Urinary bladder (tissue), 4 donors: ENCODE results near the gene ITGB5. TPM values are rescaled to one million over a fixed set of nuclear protein-coding genes. Genes with fewer than 3 reads are reported as not detected.

Experiments
- DNase-seq: peaks from one replicate; pipeline ENCODE4 v3.0.0-alpha.2; 2015; ENCODE audit errors: extremely low spot score
- H3K27ac ChIP-seq: one replicate; pipeline ENCODE4 v1.5.1; 2013; ENCODE audit warnings: low read depth, mild to moderate bottlenecking, moderate library complexity
- H3K36me3 ChIP-seq: one replicate; pipeline ENCODE4 v1.6.1; 2013; ENCODE audit warnings: mild to moderate bottlenecking, moderate library complexity; ENCODE audit not compliant: insufficient read depth
- H3K4me1 ChIP-seq: one replicate; pipeline ENCODE4 v1.6.1; 2013; ENCODE audit warnings: mild to moderate bottlenecking, moderate library complexity; ENCODE audit not compliant: insufficient read depth
- H3K4me3 ChIP-seq: one replicate; pipeline ENCODE4 v1.5.1; 2013; ENCODE audit warnings: low read depth, low read length
- WGBS: extraction: QIAGEN DNeasy Blood & Tissue Kit; methylation state at CpG from one replicate; pipeline ENCODE4 v1.1.7; 2013; 5-methylcytosine and 5-hydroxymethylcytosine counted together
- polyA plus RNA-seq: library from polyadenylated mRNA; stranded (reverse); fragments of 200-250 nt; gene quantifications from one replicate; pipeline ENCODE4 v1.2.3, GENCODE V29; 2013
- total RNA-seq: library from RNA; depleted of rRNA; stranded (reverse); fragments of >200 nt; gene quantifications from one replicate; pipeline ENCODE4 v1.2.3, GENCODE V29; 2014
- donor health status: healthy with polysubstance abuse.
- donor health status: healthy.

Gene ITGB5
- total and polyA plus RNA-seq, 2 donors, result 32.9 to 77.2 TPM

DNA sequence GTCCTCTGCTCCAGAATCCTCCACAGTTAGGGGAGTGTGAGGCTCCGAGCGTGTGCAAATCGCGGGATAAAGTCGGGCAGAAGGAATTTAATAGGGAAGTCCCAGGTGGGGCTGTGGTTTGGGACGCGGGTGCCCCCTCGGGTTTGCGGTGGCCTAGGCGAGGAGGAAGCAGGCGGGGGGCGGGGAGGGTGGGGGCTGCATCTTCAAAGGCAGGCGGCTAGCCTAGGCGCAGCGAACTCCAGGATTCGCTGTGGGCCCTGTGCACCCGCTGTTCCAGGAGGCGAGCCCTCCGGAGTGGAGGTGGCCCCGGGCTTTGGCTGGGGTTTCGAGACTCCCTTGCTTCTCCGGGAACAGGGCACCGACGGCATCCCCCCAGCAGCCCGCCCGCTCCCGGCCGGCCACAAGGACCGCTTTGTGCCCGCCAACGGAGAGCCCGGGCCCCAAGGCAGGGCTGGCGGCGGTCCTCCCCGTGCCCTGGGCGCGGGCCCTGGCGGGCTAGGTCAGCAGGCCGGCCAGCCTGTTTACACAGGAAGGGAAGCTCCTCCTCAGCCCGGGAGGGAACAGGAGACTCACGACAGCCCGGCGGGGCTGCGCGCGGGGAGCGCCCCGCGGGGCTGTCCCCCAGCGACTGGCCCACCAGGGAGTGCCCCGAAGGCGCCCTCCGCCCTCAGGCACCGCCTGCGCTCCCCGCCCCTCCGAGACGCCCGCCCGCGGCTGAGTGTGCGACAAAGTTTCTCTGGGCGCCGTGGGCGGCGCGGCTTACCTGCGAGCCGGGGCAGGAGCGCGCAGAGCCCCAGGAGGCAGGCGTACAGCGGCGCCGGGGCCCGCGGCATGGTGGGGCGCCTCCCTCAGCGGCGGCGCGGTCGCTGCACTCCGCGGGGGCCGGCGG, 753 bp downstream of the ITGB5 start:
- Histone ChIP-seq H3K36me3 (no peaks in the 10 kb centered on the region), H3K4me3 (peak overlapping the region; percentile 82), H3K27ac (peak overlapping the region; percentile 57), H3K4me1 (no peaks in the 10 kb centered on the region)
- no peak for DNase-seq
- WGBS, result 2% methylated on average over 87 of the region's 87 CpGs

DNA sequence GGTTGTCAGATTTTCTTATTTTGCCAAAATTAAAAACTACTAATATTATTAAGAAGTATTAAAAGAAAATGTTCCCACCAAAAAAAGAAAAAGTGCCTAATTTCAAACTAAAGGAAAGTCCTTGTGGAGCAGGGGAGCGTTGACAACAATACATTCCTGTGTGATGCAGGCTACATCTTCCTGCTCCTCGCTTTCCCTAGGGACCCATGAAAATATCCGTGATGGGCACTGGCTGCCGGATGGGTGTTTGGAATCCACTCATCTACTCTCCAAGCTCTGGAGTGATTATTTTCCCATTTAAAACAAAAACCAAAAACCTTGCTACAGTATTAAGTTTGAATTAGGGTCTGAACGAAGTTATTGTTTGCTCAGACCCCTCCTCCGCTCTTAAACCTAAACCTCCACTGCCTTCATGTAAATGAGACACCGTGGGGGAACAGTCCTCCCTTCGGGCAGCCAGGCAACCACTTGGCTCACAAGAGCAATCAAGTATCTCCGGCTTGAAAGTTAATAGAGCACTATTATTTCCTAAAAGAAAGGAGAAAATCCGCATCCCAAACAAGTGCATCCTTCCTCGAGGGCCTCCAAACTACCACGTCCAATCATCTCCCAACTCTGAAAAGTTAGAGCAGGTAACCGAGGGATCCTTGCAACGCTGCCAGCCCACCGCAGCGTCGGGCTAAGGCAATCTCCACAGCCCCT, 1.5 kb downstream of the ITGB5 start:
- 46% methylated on average over 17 of the region's 17 CpGs for WGBS
- no peak for DNase-seq
- Histone ChIP-seq H3K4me1 (no peaks in the 10 kb centered on the region), H3K27ac (no peak overlapping the region), H3K36me3 (no peaks in the 10 kb centered on the region), H3K4me3 (peak overlapping the region; percentile 82)

- Histone ChIP-seq H3K4me1 (no peaks in the 10 kb centered on the region), H3K4me3 (no peak overlapping the region), H3K36me3 (no peaks in the 10 kb centered on the region), H3K27ac (no peak overlapping the region)
- no peak for DNase-seq
- WGBS, result 79% methylated on average over 7 of the region's 7 CpGs
Measured at GRCh38 chr3:124884474-124885101, 2.6 kb downstream of the ITGB5 start.

GRCh38 chr3:124883766-124884473, 3.2 kb downstream of the ITGB5 start:
- Histone ChIP-seq H3K4me3 (no peak overlapping the region), H3K27ac (no peak overlapping the region), H3K4me1 (peaks cover 3% of the 10 kb centered on the region), H3K36me3 (no peaks in the 10 kb centered on the region)
- 78% methylated on average over 7 of the region's 7 CpGs for WGBS
- DNase-seq, result no peak

DNA sequence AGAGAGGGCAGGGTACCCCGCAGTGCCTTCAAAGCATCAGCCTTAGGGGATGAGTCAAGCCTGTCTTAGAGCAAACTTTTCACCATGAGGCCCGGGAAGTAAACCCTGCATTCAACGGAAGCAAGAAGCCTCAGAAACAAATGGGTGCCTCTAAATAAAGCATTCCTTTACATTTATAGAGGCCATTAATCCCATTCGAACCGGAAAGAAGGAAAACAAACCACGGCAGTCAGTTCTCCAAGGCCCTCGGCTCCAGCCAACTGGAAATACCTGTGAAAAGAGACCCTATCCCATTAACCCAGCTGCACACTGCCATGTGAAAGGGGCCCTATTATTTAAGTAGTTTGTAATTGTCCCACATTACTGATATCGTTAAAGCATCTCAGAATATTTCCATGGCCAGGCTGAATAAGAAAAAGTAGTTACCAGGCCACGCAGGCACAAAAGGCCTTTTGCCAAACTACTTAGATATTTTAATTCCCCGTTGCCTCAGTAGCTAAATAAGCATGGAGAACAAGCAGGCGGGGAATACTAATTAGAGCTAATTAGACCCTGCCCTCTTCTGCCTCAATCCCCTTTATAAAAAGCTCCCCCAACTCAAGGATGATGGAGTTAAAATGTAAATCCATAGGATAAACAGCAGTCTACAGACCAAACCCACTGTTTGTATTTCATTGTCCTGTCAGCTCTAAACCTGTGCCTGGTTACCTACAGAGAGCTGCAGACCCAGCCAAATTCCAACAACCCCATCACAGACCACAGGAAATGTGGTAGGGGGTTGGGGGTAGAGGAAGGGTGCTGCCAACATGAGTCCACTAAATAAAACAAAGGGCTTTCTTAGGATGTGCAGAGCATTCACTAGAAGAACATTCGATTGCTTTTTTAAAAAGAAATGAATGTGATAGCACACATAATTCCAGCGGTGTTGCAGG, 4.1 kb downstream of the ITGB5 start:
- H3K4me3 ChIP-seq, result no peak overlapping the region
- DNase-seq, result no peak
- H3K4me1 ChIP-seq, result peaks cover 3% of the 10 kb centered on the region
- no peaks in the 10 kb centered on the region for H3K36me3 ChIP-seq
- 79% methylated on average over 13 of the region's 13 CpGs for WGBS
- no peak overlapping the region for H3K27ac ChIP-seq

DNA sequence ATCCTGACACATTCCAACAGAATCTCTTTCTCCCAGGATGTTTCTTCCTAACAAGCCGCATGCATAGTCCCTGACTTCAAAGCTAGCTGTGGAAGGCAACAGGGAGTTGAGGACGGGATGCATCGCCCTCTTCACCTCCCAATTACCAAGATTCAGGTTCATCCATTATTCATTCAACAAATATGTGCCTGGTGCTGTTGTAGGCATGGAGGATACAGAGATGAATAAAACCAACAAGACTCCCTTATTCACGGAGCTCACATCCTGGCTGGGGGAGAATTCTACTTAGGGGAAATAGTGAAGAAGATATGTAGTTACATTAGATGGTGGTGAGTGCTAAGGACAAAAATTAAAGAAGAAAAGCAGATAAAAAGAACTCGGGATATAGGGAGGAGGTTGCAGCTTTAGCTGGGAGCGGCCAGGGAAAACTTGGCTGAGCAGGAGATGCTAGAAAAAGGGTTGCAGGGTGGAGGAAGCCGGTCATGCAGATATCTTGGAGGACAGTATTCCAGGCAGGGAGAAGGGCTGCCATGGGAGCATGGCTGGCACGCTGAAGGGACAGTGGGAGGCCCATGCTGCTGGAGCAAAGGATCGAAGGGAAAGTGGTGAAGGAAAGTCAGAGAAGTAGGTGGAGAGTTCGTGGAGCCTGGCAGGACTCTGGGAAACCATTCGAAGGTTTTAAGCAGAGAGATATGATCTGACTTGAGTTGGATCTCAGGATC, 5.0 kb downstream of the ITGB5 start:
- Histone ChIP-seq H3K27ac (no peak overlapping the region), H3K4me1 (peaks cover 3% of the 10 kb centered on the region), H3K36me3 (no peaks in the 10 kb centered on the region), H3K4me3 (no peak overlapping the region)
- no peak for DNase-seq
- 87% methylated on average over 11 of the region's 11 CpGs for WGBS

DNA sequence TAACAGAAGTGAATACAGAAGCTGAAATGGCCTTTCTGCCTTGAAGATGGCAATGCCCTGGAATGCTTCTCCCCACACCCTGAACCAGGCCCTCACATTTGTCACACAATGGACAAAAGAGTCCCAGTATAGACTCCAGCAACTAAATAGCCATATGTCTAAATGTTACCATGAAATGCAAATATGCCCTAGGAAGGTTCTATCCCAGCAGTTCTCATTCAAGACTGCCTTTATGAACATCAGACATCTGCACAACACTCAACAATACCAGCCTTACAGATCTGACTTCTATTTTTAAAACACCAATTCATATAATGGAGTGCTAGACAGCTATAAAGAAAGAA, 7.9 kb downstream of the ITGB5 start:
- Histone ChIP-seq H3K4me3 (no peak overlapping the region), H3K4me1 (peaks cover 3% of the 10 kb centered on the region), H3K36me3 (no peaks in the 10 kb centered on the region), H3K27ac (no peak overlapping the region)
- no peak for DNase-seq

- Histone ChIP-seq H3K4me1 (peaks cover 3% of the 10 kb centered on the region), H3K4me3 (no peak overlapping the region), H3K36me3 (no peaks in the 10 kb centered on the region), H3K27ac (peak overlapping the region; percentile 13)
- 12% methylated on average over 6 of the region's 6 CpGs for WGBS
- no peak for DNase-seq
Measured at GRCh38 chr3:124878561-124879336, 8.4 kb downstream of the ITGB5 start.

DNA sequence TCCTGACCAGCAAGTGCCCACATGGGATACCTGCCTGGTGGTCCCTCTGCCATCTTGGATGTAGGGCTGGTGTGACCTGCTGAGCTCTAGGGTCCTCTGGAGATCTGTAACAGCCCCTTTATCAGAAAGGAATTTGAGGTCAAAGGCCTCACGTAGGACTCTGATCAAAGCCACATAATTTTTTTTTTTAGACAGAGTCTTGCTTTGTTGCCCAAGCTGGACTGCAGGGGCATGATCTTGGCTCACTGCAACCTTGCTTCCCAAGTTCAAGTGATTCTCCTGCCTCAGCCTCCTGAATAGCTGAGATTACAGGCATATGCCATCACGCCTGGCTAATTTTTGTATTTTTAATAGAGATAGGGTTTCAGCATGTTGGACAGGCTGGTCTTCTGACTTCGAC, 9.5 kb downstream of the ITGB5 start:
- DNase-seq, result no peak

GRCh38 chr3:124876401-124876878, 10.7 kb downstream of the ITGB5 start:
- H3K4me3 ChIP-seq, result no peak overlapping the region
- 79% methylated on average over 3 of the region's 3 CpGs for WGBS
- no peak for DNase-seq
- H3K4me1 ChIP-seq, result peaks cover 3% of the 10 kb centered on the region
- no peak overlapping the region for H3K27ac ChIP-seq
- H3K36me3 ChIP-seq, result no peaks in the 10 kb centered on the region

More for the DNA sequence above, 9.5 kb downstream of the ITGB5 start:
- Histone ChIP-seq H3K4me3 (no peak overlapping the region), H3K4me1 (peaks cover 3% of the 10 kb centered on the region), H3K36me3 (no peaks in the 10 kb centered on the region), H3K27ac (no peak overlapping the region)
- 97% methylated on average over 3 of the region's 3 CpGs for WGBS

GRCh38 chr3:124873226-124873625, 13.9 kb downstream of the ITGB5 start:
- no peak overlapping the region for H3K27ac ChIP-seq
- no peaks in the 10 kb centered on the region for H3K4me1 ChIP-seq
- no peak overlapping the region for H3K4me3 ChIP-seq
- no peaks in the 10 kb centered on the region for H3K36me3 ChIP-seq
- WGBS, result 71% methylated on average over 1 of the region's 1 CpG
- DNase-seq, result no peak
